Breast epithelium (tissue), 3 donors: Measurements from ENCODE around the gene INCA1.

Experiments used
- CTCF ChIP-seq, 3 donors: fragments of 450-650 bp; IDR thresholded peaks; one replicate each; pipeline ENCODE4 v1.5.1; 2016 to 2017; ENCODE audit warnings: antibody characterized with exemption in 3 of 3, mild to moderate bottlenecking in 3 of 3, moderate library complexity in 3 of 3
- POLR2A ChIP-seq: fragments of 450-650 bp; IDR thresholded peaks from one replicate; pipeline ENCODE4 v1.6.1; 2016; ENCODE audit warnings: antibody characterized with exemption, mild to moderate bottlenecking, moderate library complexity
- POLR2AphosphoS5 ChIP-seq, 3 donors: sonication (generic); formaldehyde crosslinking; IDR thresholded peaks; one replicate each; pipeline ENCODE4 v1.6.1; 2017; ENCODE audit warnings: antibody characterized with exemption in 3 of 3

GRCh38 chr17:5045496-5045895 is 48.2 kb upstream of the INCA1 start:
- no peak for TF ChIP-seq CTCF (IDR thresholded peaks at IDR 0.05)
- TF ChIP-seq POLR2A: no peak
- TF ChIP-seq POLR2AphosphoS5 (IDR thresholded peaks at IDR 0.05): no peak
